ACHN (cell line): Measurements from ENCODE around the gene CERS6.

Source experiments
- DNase-seq: peaks from one replicate; pipeline ENCODE4 v3.0.0-alpha.2; 2015
- in situ Hi-C: cut with HindIII; loops from 2 replicates; pipeline ENCODE4 v1.10.0; 2017; ENCODE audit warnings: low sequenced_read_pairs, low pct_ligation_motif_present, low pct_unique_long_range_greater_than_20kb

Gene CERS6

DNA sequence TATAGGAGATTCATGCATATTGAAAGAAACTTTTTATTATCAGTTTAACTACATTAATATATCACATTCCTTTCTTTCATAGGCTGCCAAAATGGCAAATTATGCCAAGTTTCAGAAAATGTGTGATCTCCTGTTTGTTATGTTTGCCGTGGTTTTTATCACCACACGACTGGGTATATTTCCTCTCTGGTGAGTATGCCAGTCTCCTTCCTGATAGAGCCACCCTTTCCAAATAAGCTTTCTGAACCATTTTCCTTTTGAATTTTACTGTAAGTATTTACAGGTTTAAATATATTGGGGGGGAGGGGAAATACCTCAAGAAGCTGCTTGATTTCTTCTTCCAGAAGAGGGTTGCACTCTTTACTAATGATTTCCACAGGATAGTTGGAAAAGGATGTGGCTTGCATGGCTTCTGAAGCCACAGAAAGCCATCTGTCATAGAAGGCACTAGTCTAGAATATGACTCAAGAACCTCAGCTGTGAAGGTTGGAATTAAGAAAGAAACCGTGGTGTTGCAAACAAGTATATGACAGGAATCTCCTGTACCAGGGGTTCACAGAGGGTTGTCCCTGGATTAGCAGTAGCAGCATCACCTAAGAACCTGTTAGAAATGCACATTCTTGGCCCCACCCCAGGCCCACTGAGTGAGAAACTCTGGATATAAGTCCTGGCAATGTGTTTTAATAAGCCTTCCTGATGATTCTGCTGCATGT lies 261.9 kb downstream of the CERS6 start:
- no peak for DNase-seq
- in situ Hi-C loops: no loop called here

DNA sequence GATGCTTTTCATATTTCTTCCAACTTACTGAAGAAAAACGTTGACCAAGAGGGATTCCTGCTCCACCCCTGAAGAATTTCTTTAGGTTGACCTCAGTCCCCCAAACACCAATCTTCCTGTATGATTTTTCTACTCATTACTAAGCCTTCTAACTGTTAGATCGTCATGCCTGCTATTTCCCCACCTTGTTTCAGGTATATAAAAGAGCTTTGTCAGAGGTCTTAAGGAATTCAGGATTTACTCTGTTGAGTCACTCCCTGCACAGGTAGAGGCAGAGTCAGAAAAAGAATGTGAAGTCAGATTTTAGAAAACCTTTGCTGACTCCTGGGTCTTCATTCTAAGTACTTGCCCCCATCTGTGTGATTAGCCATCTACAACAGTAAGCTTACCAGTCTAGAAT lies 262.6 kb downstream of the CERS6 start:
- DNase-seq: no peak
- in situ Hi-C loops: no loop called here

DNA sequence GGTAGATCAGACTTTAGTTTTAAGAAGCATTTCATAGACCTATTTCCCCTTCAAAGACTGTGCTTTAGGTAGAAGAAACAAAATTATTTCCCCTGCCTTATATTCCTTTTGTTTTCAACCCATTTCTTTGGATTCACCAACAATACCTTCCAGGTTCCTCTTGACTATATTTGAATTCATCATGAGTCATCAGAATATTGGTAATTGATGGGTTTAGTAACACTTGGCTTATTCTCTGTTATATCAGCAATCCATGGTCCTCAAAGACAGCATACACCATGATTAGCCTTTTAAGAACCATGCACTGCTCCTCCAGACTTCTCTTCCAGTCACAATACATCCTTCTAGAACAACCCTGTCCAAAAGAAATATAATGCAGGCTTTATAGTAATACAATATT lies 263.4 kb downstream of the CERS6 start:
- in situ Hi-C loops: no loop called here

DNA sequence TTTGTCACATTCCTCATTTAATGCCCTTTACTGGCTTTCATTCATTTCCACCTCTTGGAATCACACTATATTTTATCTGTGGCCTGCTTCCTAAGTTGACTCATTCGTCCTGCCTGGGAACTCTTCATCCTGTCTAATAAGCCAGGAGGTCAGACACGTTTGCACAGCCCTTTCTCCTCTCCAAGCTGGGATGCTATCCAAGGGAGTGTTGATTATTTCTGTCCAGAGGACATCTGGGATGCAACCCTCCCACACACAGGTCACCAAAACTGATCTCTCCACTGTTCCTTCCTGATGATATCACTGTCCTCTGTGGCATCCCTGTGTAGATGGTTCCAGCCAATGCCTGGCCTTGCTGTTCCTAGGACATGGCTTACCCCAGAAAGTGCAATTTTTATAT lies 266.5 kb downstream of the CERS6 start:
- in situ Hi-C loops: no loop called here
- no peak for DNase-seq

More for the DNA sequence above, 263.4 kb downstream of the CERS6 start:
- DNase-seq: no peak

DNA sequence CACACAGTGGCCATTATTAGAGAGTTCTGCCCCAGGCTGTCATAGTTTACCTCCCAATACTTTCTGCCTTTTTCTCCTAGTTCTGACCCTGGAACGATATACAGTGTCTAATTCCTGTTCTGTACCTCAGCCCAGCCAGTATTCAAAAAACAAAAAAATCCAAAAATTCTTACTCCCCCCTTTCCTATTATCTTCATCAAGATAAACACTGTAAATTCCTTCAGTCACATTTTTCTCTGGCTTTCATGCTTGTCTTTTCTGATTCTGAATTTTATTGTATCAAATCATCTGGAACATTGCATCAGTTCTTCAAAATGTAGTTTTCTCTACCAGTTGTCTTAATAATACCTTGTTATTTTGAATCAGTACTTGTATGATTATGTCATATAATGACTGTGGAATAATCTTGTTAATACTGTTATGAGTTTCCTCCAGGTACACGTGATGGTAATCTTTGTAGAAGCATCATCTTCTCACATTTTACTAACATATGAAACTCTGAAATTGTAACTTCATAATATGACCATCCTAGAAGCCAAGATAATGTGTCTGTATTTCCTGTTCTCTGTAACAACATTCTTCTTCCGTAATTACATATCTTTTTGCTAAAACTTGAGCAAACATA lies 267.3 kb downstream of the CERS6 start:
- in situ Hi-C loops: no loop called here
- DNase-seq: no peak

DNA sequence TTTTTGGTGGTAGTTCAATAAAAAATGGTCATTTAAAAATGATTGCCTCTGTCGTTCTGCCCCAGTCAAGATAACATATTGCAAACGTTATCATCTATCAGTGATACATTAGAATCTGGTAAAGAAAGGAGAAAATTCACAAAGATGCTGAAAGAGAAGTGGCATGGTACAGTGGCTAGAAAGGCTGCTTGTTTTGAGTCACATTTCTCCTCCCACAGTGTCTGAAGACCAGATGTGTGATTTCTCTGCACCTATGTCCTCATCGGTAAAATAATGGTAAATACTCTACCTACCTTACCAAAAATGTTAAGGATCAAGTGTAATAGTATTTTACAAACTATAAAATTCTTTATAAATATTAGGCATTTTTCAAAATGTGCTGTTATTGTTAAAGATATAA lies 270.3 kb downstream of the CERS6 start:
- no peak for DNase-seq
- in situ Hi-C loops: no loop called here

DNA sequence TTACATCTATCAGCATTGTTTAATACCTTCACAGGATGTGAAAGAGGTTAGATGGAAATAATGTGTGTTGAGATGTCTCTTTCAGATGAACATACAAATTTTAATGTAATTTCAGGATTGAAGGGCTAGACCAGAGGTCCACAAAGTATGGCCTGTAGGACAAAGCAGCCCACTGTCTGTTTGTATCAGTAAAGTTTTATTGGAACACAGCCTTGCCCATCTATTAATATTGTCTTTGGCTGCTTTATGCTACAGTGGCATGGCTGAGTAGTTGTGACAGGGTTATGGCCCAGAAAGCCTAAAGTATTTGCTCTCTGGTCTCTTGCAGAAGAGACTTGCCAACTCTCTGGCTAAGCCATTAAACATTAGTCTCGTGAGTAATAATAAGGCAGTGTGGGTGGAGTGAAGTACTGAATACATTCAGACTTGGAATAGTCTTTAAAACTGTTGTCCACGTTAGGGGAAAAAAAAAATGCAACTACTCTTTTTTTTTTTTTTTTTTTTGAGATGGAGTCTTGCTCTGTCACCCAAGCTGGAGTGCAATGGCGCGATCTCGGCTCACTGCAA lies 271.9 kb downstream of the CERS6 start:
- DNase-seq: no peak
- in situ Hi-C loops: no loop called here

DNA sequence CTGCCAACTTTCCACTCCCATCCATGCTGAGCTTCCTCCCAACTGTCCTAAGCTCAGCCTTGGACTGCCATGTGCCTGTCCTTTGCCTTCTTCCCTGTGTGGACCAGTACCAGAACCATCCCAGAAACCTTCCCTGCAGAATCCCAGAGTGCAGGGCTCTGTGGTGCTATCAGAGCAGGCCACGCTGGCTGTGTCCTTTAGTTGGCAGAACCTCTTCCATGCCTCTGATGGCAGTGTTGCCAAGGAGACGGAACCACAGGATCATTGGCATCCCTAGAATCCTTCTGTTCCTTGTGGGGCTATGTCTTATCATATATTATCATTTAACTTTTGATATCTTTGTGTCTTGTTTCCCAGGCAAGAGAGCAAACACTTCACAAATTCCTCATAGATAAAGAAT lies 273.4 kb downstream of the CERS6 start:
- no peak for DNase-seq
- in situ Hi-C loops: no loop called here

DNA sequence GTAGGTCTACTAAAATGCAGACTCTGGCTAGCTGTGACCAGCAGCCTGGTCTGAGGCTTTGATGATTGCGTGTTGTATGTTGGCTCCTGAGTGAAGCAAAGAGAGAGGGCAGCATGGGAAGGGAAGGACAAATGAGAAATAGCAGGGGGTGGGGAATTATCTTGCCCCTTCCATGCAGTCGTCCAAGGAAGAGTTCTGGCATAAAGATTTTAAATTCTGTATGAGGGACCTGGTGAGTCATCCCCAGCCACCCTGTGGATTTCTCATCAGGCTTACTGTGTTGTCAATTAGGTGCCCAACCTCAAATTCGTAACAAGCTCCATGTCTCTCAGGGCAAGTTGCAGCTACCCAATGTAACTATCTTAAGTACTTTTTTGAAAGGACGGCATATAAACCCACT lies 274.3 kb downstream of the CERS6 start:
- no peak for DNase-seq
- in situ Hi-C loops: no loop called here

DNA sequence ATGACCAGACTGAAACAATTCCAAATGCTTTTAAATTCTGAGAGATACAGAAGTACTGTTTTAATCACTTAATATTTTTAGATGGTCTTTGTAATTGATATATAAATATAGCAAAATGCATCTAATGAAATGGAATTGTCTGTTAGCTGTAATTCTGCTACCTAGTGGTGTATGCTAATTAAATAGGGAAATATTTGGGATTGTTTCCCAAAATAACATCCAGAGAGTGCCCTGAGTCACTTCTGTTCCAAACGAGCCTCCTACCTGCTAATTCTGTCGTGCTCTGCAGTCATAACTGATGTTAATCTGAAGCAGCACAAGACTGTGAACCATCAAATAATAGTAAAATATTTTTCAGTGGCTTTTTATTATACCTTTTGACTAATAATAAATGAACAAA lies 274.9 kb downstream of the CERS6 start:
- no peak for DNase-seq
- in situ Hi-C loops: no loop called here

DNA sequence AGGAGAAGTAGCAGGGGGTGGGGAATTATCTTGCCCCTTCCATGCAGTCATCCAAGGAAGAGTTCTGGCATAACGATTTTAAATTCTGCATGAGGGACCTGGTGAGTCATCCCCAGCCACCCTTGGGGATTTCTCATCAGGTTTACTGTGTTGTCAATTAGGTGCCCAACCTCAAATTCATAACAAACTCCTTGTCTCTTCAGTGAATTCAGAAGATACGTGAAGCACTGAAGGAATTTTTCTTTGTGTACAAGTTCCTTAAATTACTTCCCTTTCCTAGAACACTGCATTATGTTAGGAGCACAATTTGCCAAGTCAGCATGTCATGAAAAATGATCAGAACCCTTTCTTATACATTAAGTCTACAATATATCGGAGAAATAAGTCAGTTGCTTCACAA lies 275.5 kb downstream of the CERS6 start:
- in situ Hi-C loops: no loop called here
- DNase-seq: peak; percentile 7

DNA sequence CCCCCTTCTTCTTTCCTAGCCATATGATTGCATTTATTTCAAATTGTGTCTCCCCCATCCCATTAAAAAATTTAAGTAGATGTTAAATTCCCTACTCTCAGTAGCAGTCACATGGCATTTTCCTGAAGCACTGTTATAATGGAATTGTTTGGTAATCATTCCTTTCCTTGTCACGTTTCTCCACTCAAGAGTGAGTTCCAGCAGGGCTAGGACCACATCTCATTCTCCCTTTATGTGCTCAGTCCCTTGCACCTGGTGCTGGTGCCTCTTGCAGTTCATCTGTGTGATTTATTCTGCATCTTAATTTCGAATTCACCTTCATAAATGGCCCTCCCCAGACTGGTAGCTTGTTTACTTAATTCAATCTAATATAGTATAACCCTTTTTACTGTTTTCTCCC lies 276.0 kb downstream of the CERS6 start:
- in situ Hi-C loops: no loop called here
- no peak for DNase-seq

DNA sequence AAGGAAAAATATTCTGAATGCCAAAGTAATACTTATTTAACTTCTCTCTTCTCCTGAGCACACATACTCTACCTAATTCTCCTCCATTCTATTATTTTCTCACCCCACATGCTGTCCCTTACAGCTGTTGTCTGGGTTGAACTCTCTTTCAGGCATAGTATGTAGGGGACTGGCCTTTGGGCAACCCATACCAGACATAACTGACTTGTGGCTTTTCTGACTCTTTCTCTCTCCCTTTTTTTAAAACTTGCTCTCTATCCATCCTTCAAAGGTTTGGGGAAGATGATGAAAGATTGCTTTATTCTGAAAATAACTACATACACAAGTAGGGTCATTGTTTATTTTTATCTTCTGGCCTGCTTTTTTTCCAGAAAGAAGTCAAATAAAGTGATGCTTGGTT lies 276.4 kb downstream of the CERS6 start:
- in situ Hi-C loops: no loop called here
- no peak for DNase-seq

DNA sequence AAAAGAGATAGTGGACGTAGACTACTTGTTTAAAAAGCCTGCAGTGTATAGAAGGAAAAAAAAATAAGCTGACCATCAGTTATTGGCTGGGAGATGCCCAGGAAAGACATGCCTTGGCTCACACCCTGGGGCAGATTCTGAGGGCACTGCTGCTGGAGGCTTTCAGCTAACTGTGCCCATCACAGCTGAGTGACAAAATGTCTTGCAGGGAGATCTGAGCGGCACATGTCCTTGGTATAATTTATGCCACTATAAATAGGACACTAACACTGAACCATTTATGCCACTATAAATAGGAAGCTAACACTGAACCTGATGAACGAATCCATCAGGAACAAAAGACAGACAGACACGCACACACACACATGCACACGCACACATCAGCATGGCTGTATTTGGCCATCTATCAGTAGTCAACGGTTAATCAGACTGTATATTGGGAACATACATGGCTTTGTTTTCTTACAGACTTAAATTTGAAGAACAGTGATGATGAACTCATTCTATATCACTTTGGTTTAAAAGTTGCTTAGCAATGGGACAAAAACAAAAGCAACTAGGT lies 278.2 kb downstream of the CERS6 start:
- in situ Hi-C loops: no loop called here
- no peak for DNase-seq

DNA sequence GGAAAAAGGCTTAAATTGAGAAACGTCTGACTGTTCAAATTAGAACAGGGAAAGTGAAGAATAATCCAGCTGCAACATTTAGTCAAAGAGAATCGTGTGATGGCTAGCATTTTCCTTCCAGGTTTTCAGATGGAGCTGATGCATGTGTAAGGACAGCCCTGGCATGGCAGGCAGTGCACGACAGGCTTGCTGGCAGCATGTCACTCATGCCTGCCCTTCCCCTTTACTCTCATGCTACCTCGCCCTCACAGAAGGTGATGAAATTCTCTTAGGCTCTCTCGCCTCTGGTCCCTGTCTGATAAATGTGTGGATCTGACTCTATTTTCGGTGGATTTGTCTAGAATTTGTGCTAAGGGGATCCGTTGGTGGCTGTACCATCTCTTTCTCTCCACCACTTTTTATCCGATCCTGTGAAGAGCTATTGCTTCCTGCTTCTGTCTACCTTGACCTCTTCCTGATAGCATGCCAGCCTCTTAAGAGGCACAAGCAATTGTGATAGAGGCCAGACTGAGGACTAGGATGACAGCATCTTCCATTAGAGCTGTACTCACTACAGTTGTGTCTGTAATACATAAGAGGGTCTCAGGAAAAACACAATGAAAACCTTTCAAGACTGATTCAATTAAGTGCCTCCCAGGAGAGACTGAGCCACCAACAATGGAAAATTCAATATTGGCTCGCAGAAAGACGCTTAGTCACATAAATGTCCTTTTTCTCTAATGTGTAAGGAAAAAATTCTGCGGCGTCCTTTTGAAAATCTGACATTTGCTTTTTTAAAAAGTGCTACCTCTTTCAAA lies 280.8 kb downstream of the CERS6 start:
- no peak for DNase-seq
- in situ Hi-C loops: no loop called here

DNA sequence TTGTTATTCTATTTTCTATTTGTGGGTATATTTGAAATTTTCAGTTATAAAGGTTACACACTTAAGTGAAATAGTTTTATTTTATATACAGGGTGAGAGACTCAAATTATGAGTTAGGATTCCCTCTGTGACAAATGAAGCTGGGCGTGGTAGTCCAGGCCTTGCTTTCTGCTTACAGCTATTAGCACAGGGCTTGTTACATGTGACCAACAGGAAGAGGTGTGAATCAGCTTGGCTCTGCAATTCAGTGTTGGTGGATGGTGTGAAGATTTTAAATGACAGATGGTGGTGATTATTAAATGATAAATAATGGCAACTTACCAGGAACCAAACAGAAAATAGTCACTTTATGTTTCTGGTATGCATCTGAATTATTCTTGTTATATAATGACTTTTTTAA lies 282.0 kb downstream of the CERS6 start:
- no peak for DNase-seq

DNA sequence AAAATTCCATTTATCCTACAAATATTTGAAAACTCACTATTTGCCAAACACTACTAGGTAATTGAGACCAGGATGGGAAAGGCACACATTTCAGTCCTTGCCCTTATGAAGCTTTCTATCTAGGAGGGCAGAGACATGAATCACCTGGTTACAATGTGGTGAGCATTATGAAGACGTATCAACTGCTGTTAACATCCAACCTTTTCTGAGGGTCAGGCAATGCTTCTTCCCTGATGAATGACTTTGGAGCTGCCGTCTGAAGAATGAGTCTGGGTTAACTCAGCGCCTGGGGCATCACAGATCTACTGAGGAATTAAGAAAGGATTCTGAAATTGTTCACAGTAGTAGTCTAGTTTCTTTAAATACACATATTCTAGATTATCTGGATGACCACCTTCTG lies 284.3 kb downstream of the CERS6 start:
- DNase-seq: no peak
- in situ Hi-C loops: no loop called here

More for the DNA sequence above, 282.0 kb downstream of the CERS6 start:
- in situ Hi-C loops: no loop called here

DNA sequence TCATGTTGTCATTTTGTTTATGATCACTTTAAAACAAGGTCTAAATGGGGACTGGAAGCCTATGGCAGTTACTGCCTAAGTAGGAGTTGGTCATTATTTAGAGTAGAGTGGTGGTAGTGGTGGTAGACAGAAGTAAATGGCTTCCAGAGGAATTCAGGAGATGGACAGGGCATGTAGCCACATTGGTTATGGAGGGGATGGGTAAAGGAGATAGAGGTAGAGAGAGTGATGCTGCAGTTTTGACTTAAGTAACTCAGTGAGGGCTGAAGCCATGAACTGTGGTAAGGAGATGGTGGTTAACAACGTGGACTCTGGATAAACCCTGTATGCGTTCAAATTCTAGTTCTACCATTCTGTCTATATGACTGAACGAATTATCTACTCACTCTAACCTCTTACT lies 284.7 kb downstream of the CERS6 start:
- in situ Hi-C loops: no loop called here
- no peak for DNase-seq

DNA sequence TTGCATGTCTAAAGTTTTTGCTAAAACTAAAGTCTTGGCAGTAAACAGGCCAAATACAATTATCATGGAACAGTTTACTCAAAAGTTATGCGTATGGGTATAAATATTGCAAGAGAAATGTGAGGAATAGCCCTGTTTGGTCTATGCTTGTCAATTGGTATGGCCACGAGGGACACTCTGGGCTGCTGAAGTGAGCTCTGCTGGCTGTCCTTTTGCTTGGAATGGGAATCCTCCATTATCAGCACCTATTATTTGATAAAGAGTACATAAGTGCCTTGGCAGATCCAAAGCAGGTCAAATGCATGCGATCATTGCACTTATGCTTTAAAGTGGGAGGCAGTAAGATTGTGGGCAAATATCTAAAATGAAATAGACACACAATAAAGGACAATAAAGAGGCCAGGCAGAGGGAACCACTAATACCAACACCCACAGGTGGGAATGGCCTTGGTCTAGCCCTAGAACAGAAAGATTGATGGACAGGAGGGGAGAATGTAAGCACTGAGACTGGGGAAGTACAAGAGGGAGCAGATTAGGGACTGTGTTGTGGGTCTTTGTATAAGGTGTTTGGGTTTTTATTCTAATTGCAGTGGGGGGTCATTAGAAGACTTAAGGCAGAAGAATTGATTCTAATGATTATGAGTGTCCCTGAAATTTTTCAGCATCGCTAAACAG lies 286.3 kb downstream of the CERS6 start:
- DNase-seq: no peak
- in situ Hi-C loops: no loop called here
